Psoas muscle (tissue), 8 donors: ENCODE data around the gene CD247. TPM values are rescaled to one million over a fixed set of nuclear protein-coding genes. Genes with fewer than 3 reads are reported as not detected.

Experiments used
- ATAC-seq, 4 donors: fragments of 200-7000 bp; cut with Tn5 transposase; one replicate each; pipeline ENCODE4 v1.9.1; 2020; ENCODE audit warnings: moderate library complexity in 3 of 4, mild to moderate bottlenecking in 2 of 4
- DNase-seq, 2 donors: peaks; one replicate each; pipeline ENCODE4 v3.0.0-alpha.2; 2020
- H3K27ac ChIP-seq: fragments of 200-600 bp; one replicate; pipeline ENCODE4 v1.8.0; 2022
- H3K27me3 ChIP-seq, 3 donors: fragments of 200-600 bp in 1 of 3; one replicate each; pipeline versions ENCODE4 v1.6.1 to v1.8.0; 2013 to 2022; ENCODE audit warnings: low read length in 2 of 3, mild to moderate bottlenecking in 2 of 3, moderate library complexity in 1 of 3; ENCODE audit not compliant: insufficient read depth in 3 of 3
- H3K36me3 ChIP-seq, 2 donors: fragments of 200-600 bp in 1 of 2; one replicate each; pipeline versions ENCODE4 v1.6.1 to v1.8.0; 2013 to 2022; ENCODE audit warnings: low read depth in 1 of 2, mild to moderate bottlenecking in 1 of 2, moderate library complexity in 1 of 2; ENCODE audit not compliant: insufficient read depth in 1 of 2
- H3K4me1 ChIP-seq: fragments of 200-600 bp; one replicate; pipeline ENCODE4 v1.8.0; 2022
- H3K4me3 ChIP-seq: fragments of 200-600 bp; one replicate; pipeline ENCODE4 v1.8.0; 2022; ENCODE audit warnings: mild to moderate bottlenecking
- H3K9me3 ChIP-seq: fragments of 200-600 bp; one replicate; pipeline ENCODE4 v1.8.0; 2022
- CTCF ChIP-seq: fragments of 200-600 bp; IDR thresholded peaks from one replicate; pipeline ENCODE4 v1.8.0; 2022; ENCODE audit warnings: antibody characterized with exemption
- WGBS, 3 donors: extraction: QIAGEN DNeasy Blood & Tissue Kit; methylation state at CpG; one replicate each; pipeline versions ENCODE4 v1.1.6 to v1.1.7; 2013; 5-methylcytosine and 5-hydroxymethylcytosine counted together
- intact Hi-C, 2 donors: fragments of 100-400 bp; cut with DNase I; formaldehyde crosslinking; loops; one replicate each; pipeline versions ENCODE4 v1.11.0 to v1.14.2; 2022
- polyA plus RNA-seq, 3 donors: library from polyadenylated mRNA; stranded (reverse); fragments of 200-250 nt; gene quantifications; one replicate each; pipeline ENCODE4 v1.2.3, GENCODE V29; 2013
- total RNA-seq, 4 donors: library from RNA; stranded (reverse); fragmentation: NEBNext Ultra II Directional in 2 of 4; extraction: Animal tissue kit (Norgen Biotek cat#: 25700) in 2 of 4; gene quantifications; one replicate each; pipeline versions ENCODE4 v1.2.1 to v1.2.4, GENCODE V29; 2021 to 2023
- donor health status: healthy with polysubstance abuse.
- donor health status: DM: no; HTN: no; CAD: no; lungs with moderate emphysema.
- donor health status: Bipolar disorder and iron deficiency.
- donor health status: healthy.
- donor health status: DM: yes; HTN: yes; CAD: no.
- donor health status: DM: no; HTN: no; CAD: no.
- donor health status: DM: no; HTN: no; CAD: no.
- donor health status: DM: yes; HTN: yes; CAD: no.

Gene CD247
- total and polyA plus RNA-seq, 7 donors = 0.18 to 1.9 (median 0.65) TPM

GRCh38 chr1:167482184-167482583 is 36.1 kb downstream of the CD247 start:
- Histone ChIP-seq H3K36me3 (no peaks in the 10 kb centered on the region), H3K4me1 (no peaks in the 10 kb centered on the region), H3K4me3 (no peak overlapping the region), H3K27ac (no peak overlapping the region), H3K9me3 (no peaks in the 10 kb centered on the region), H3K27me3 (no peaks in the 10 kb centered on the region)
- DNase-seq = no peak
- 73 to 79% (median 76%) methylated on average over 4 of the region's 4 CpGs for WGBS, 3 donors
- TF ChIP-seq CTCF = no peak
- ATAC-seq = no peak
- intact Hi-C loops = no loop called here

GRCh38 chr1:167479331-167479979 is 38.9 kb downstream of the CD247 start:
- no peaks in the 10 kb centered on the region for H3K27me3 ChIP-seq
- no peak for TF ChIP-seq CTCF
- intact Hi-C loops = no loop called here
- no peak overlapping the region for H3K4me3 ChIP-seq
- H3K36me3 ChIP-seq = no peaks in the 10 kb centered on the region
- H3K9me3 ChIP-seq = no peaks in the 10 kb centered on the region
- no peak overlapping the region for H3K27ac ChIP-seq
- WGBS, 3 donors = 83 to 86% (median 84%) methylated on average over 10 of the region's 10 CpGs
- DNase-seq (no peak), ATAC-seq (no peak)
- no peaks in the 10 kb centered on the region for H3K4me1 ChIP-seq

GRCh38 chr1:167477986-167478385 is 40.3 kb downstream of the CD247 start:
- WGBS, 3 donors = 49 to 56% (median 52%) methylated on average over 5 of the region's 5 CpGs
- TF ChIP-seq CTCF = no peak
- H3K4me1 ChIP-seq = no peaks in the 10 kb centered on the region

GRCh38 chr1:167476061-167476460 is 42.3 kb downstream of the CD247 start:
- WGBS, 3 donors = 98 to 100% (median 98%) methylated on average over 2 of the region's 2 CpGs
- Histone ChIP-seq H3K27ac (no peak overlapping the region), H3K27me3 (no peaks in the 10 kb centered on the region), H3K4me3 (no peak overlapping the region), H3K36me3 (no peaks in the 10 kb centered on the region), H3K9me3 (no peaks in the 10 kb centered on the region), H3K4me1 (no peaks in the 10 kb centered on the region)
- TF ChIP-seq CTCF = no peak
- intact Hi-C loops = no loop called here
- DNase-seq = no peak
- no peak for ATAC-seq

More at GRCh38 chr1:167477986-167478385, 40.3 kb downstream of the CD247 start:
- Histone ChIP-seq H3K36me3 (no peaks in the 10 kb centered on the region), H3K27ac (no peak overlapping the region), H3K9me3 (no peaks in the 10 kb centered on the region), H3K27me3 (no peaks in the 10 kb centered on the region), H3K4me3 (no peak overlapping the region)
- intact Hi-C loops = no loop called here
- ATAC-seq = no peak
- no peak for DNase-seq

GRCh38 chr1:167474191-167474641 is 44.1 kb downstream of the CD247 start:
- no peak for DNase-seq
- TF ChIP-seq CTCF = no peak
- H3K4me3 ChIP-seq = no peak overlapping the region
- no peaks in the 10 kb centered on the region for H3K9me3 ChIP-seq
- WGBS, 3 donors = 68 to 71% (median 70%) methylated on average over 5 of the region's 5 CpGs
- intact Hi-C loops = no loop called here
- no peaks in the 10 kb centered on the region for H3K4me1 ChIP-seq
- no peaks in the 10 kb centered on the region for H3K27me3 ChIP-seq
- no peak for ATAC-seq
- no peaks in the 10 kb centered on the region for H3K36me3 ChIP-seq
- no peak overlapping the region for H3K27ac ChIP-seq
